Psoas muscle (tissue), 8 donors: ENCODE data around the gene METTL27. TPM values are rescaled to one million over a fixed set of nuclear protein-coding genes. Genes with fewer than 3 reads are reported as not detected.
"Not testable (repeated sequence)": the region's sequence is repeated elsewhere in the genome, so short reads cannot be mapped to it uniquely, and the experiment has no call there.

ENCODE experiments used
- ATAC-seq, 4 donors: fragments of 200-7000 bp; cut with Tn5 transposase; one replicate each; pipeline ENCODE4 v1.9.1; 2020; ENCODE audit warnings: moderate library complexity in 3 of 4, mild to moderate bottlenecking in 2 of 4
- DNase-seq, 2 donors: peaks; one replicate each; pipeline ENCODE4 v3.0.0-alpha.2; 2020
- H3K27ac ChIP-seq: fragments of 200-600 bp; one replicate; pipeline ENCODE4 v1.8.0; 2022
- H3K27me3 ChIP-seq, 3 donors: fragments of 200-600 bp in 1 of 3; one replicate each; pipeline versions ENCODE4 v1.6.1 to v1.8.0; 2013 to 2022; ENCODE audit warnings: low read length in 2 of 3, mild to moderate bottlenecking in 2 of 3, moderate library complexity in 1 of 3; ENCODE audit not compliant: insufficient read depth in 3 of 3
- H3K36me3 ChIP-seq, 2 donors: fragments of 200-600 bp in 1 of 2; one replicate each; pipeline versions ENCODE4 v1.6.1 to v1.8.0; 2013 to 2022; ENCODE audit warnings: low read depth in 1 of 2, mild to moderate bottlenecking in 1 of 2, moderate library complexity in 1 of 2; ENCODE audit not compliant: insufficient read depth in 1 of 2
- H3K4me1 ChIP-seq: fragments of 200-600 bp; one replicate; pipeline ENCODE4 v1.8.0; 2022
- H3K4me3 ChIP-seq: fragments of 200-600 bp; one replicate; pipeline ENCODE4 v1.8.0; 2022; ENCODE audit warnings: mild to moderate bottlenecking
- H3K9me3 ChIP-seq: fragments of 200-600 bp; one replicate; pipeline ENCODE4 v1.8.0; 2022
- WGBS, 3 donors: extraction: QIAGEN DNeasy Blood & Tissue Kit; methylation state at CpG; one replicate each; pipeline versions ENCODE4 v1.1.6 to v1.1.7; 2013; 5-methylcytosine and 5-hydroxymethylcytosine counted together
- intact Hi-C, 2 donors: fragments of 100-400 bp; cut with DNase I; formaldehyde crosslinking; loops; one replicate each; pipeline versions ENCODE4 v1.11.0 to v1.14.2; 2022
- polyA plus RNA-seq, 3 donors: library from polyadenylated mRNA; stranded (reverse); fragments of 200-250 nt; gene quantifications; one replicate each; pipeline ENCODE4 v1.2.3, GENCODE V29; 2013
- total RNA-seq, 4 donors: library from RNA; stranded (reverse); fragmentation: NEBNext Ultra II Directional in 2 of 4; extraction: Animal tissue kit (Norgen Biotek cat#: 25700) in 2 of 4; gene quantifications; one replicate each; pipeline versions ENCODE4 v1.2.1 to v1.2.4, GENCODE V29; 2021 to 2023
- TF ChIP-seq, protein P1 (sequence below): fragments of 200-600 bp; IDR thresholded peaks from one replicate; pipeline ENCODE4 v1.8.0; 2022; ENCODE audit warnings: antibody characterized with exemption
- donor health status: healthy with polysubstance abuse.
- donor health status: DM: no; HTN: no; CAD: no; lungs with moderate emphysema.
- donor health status: Bipolar disorder and iron deficiency.
- donor health status: healthy.
- donor health status: DM: yes; HTN: yes; CAD: no.
- donor health status: DM: no; HTN: no; CAD: no.
- donor health status: DM: no; HTN: no; CAD: no.
- donor health status: DM: yes; HTN: yes; CAD: no.

Gene METTL27
- total and polyA plus RNA-seq, 7 donors, result 0.09 to 0.84 (median 0.22) TPM; not detected in 1

GRCh38 chr7:73839743-73840714 lies 2.3 kb downstream of the METTL27 start:
- WGBS, 3 donors, result 86 to 93% (median 88%) methylated on average over 21 to 22 of the region's 22 CpGs
- H3K27me3 ChIP-seq, result no peaks in the 10 kb centered on the region
- DNase-seq (no peak), ATAC-seq (no peak)
- H3K4me1 ChIP-seq, result peaks cover 2% of the 10 kb centered on the region
- no peaks in the 10 kb centered on the region for H3K9me3 ChIP-seq
- H3K27ac ChIP-seq, result no peak overlapping the region
- no peaks in the 10 kb centered on the region for H3K36me3 ChIP-seq
- H3K4me3 ChIP-seq, result no peak overlapping the region
- intact Hi-C loops, result no loop called here
- TF ChIP-seq, protein P1, sequence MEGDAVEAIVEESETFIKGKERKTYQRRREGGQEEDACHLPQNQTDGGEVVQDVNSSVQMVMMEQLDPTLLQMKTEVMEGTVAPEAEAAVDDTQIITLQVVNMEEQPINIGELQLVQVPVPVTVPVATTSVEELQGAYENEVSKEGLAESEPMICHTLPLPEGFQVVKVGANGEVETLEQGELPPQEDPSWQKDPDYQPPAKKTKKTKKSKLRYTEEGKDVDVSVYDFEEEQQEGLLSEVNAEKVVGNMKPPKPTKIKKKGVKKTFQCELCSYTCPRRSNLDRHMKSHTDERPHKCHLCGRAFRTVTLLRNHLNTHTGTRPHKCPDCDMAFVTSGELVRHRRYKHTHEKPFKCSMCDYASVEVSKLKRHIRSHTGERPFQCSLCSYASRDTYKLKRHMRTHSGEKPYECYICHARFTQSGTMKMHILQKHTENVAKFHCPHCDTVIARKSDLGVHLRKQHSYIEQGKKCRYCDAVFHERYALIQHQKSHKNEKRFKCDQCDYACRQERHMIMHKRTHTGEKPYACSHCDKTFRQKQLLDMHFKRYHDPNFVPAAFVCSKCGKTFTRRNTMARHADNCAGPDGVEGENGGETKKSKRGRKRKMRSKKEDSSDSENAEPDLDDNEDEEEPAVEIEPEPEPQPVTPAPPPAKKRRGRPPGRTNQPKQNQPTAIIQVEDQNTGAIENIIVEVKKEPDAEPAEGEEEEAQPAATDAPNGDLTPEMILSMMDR, result no peak

DNA sequence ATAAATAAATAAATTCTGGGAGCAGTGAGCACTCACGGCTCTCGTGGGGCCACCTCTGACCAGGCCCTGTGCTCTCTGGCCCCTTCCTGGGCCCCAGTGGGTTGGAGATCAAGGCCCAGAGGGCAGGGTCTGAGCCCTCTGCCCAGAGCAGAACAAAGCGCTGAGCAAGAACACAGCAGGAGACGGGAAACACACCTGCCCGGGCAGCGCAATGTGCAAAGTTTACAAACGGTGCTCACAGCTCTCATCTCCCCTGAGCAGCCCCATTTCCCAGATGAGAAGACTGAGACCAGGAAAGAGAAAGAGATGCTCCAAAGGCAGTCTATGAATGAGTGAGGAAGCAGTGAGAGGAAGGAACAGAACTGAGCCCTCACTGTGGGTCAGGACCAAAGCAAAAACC lies 3.0 kb downstream of the METTL27 start:
- intact Hi-C loops, result no loop called here
- DNase-seq, result no peak
- no peak for ATAC-seq
- Histone ChIP-seq H3K27me3 (no peaks in the 10 kb centered on the region), H3K4me1 (peaks cover 2% of the 10 kb centered on the region), H3K4me3 (no peak overlapping the region), H3K9me3 (no peaks in the 10 kb centered on the region), H3K27ac (no peak overlapping the region), H3K36me3 (no peaks in the 10 kb centered on the region)
- 85 to 92% (median 87%) methylated on average over 7 of the region's 7 CpGs for WGBS, 3 donors
- TF ChIP-seq, protein P1, result no peak

DNA sequence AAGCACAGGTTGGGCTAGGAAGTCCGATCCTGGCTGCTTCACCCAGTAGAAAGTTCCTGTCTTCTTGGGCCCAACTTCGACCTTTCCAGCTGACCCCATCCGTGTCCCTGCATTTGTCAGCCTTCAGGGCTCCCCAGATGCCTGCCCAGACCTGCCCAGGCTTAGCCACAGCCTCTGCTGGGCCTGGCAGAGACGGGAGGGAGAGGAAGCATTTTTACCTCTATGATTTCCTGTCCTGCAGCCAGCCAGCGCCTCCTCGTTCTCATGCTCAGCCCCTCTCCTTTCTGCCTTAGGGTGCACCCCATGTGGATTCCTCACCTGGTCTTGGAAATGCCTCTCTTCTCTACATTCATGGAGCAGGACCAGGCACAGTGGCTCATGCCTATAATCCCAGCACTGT lies 3.7 kb downstream of the METTL27 start:
- no peaks in the 10 kb centered on the region for H3K27me3 ChIP-seq
- DNase-seq (no peak), ATAC-seq (no peak)
- WGBS, 3 donors, result 65 to 78% (median 66%) methylated on average over 6 of the region's 6 CpGs
- TF ChIP-seq, protein P1, result no peak
- no peaks in the 10 kb centered on the region for H3K36me3 ChIP-seq
- no peaks in the 10 kb centered on the region for H3K9me3 ChIP-seq
- intact Hi-C loops, result no loop called here
- H3K4me1 ChIP-seq, result peaks cover 2% of the 10 kb centered on the region
- H3K4me3 ChIP-seq, result no peak overlapping the region
- no peak overlapping the region for H3K27ac ChIP-seq

DNA sequence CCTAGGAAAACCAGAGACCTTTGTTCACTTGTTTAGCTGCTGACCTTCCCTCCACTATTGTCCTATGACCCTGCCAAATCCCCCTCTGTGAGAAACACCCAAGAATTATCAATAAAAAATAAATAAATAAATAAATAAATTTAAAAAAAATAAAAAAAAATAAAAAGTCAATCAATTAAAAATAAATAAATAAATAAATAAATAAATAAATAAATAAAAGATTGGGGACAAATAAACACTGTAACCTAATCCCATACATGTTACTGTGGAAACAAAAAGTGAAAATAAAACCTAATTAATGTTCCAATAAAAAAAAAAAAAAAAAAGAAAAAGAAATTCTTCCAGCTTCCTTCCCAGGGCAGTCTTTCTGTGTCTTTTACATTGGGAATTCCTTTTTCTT lies 5.1 kb downstream of the METTL27 start:
- intact Hi-C loops, H3K27me3 ChIP-seq, ATAC-seq, H3K27ac ChIP-seq, DNase-seq, H3K36me3 ChIP-seq, H3K4me3 ChIP-seq, H3K9me3 ChIP-seq, H3K4me1 ChIP-seq: not testable (repeated sequence)

- intact Hi-C loops, result no loop called here
- peaks cover 0 to 5% (median 2%) of the 10 kb centered on the region in 3 donors for H3K27me3 ChIP-seq
- no peaks in the 10 kb centered on the region for H3K4me1 ChIP-seq
- ATAC-seq (no peak), DNase-seq (no peak)
- 85 to 95% (median 89%) methylated on average over 7 to 11 of the region's 11 CpGs for WGBS, 3 donors
- H3K9me3 ChIP-seq, result no peaks in the 10 kb centered on the region
- H3K4me3 ChIP-seq, result no peak overlapping the region
- no peak overlapping the region for H3K27ac ChIP-seq
- TF ChIP-seq, protein P1, result no peak
- H3K36me3 ChIP-seq, result no peaks in the 10 kb centered on the region
These were observed 7.6 kb downstream of the METTL27 start for GRCh38 chr7:73834626-73835191.
